ENCODE measurements around the gene CCDC85B. TPM values are rescaled to one million over a fixed set of nuclear protein-coding genes. Genes with fewer than 3 reads are reported as not detected.

CCDC85B gene
- polyA plus RNA-seq, 1 donor from 2014 or later, result 28.5 TPM

DNA sequence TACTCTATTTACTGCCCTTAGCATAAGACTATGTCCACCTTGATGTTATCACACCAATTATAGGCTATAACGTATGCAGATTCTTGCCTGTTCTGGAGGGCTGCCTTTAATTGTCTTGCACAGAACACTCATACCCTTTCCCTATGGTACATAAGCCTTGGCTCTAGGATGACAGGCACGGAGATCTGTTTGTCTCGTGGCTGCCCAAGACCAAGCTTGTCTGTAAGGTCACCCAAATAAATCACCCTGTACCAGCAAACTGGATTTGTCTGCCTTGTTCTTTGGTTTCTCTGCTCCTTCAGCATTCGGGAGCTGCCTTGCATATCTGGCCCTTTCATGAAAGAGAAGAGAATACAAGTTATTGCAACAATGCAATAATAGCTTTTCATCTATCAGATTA, 47.3 kb downstream of the CCDC85B start:
- Histone ChIP-seq H3F3A (ENCODE audit: insufficient read depth, low read length, poor library complexity, severe bottlenecking) (no peaks in the 10 kb centered on the region), H3K9me2 (ENCODE audit: insufficient read depth, low read length) (no peaks in the 10 kb centered on the region), H3K4me2 (ENCODE audit: low read length) (no peak overlapping the region), H3K27me3 (ENCODE audit: insufficient read depth, low read depth, low read length) (no peaks in the 10 kb centered on the region), H3K27ac (ENCODE audit: low read length) (no peak overlapping the region), H3K36me3 (ENCODE audit: insufficient read depth, low read length) (no peaks in the 10 kb centered on the region), H3K9ac (ENCODE audit: low read length) (no peak overlapping the region), H4K20me1 (ENCODE audit: insufficient read depth) (no peaks in the 10 kb centered on the region), H3K79me2 (replicated peaks; ENCODE audit: insufficient read depth, low read length) (no peaks in the 10 kb centered on the region), H3K4me3 (ENCODE audit: low read length) (no peak overlapping the region), H2AFZ (ENCODE audit: low read depth, low read length) (no peak overlapping the region), H3K9me3 (ENCODE audit: low read length) (no peaks in the 10 kb centered on the region)
- no peak for TF ChIP-seq SMC3 (conservative IDR thresholded peaks at IDR 0.05; ENCODE audit: poor library complexity)
- TF ChIP-seq TAF1 (IDR thresholded peaks at IDR 0.05; ENCODE audit: low read depth), result no peak
- TF ChIP-seq EP300 (conservative IDR thresholded peaks at IDR 0.05; ENCODE audit: poor library complexity, severe bottlenecking), result no peak
- TF ChIP-seq MXI1 (conservative IDR thresholded peaks at IDR 0.05; ENCODE audit: poor library complexity, severe bottlenecking), result no peak
- no peak for TF ChIP-seq EZH2 (IDR thresholded peaks at IDR 0.05; ENCODE audit: borderline replicate concordance, insufficient read depth, low read length, poor library complexity, severe bottlenecking)
- TF ChIP-seq, protein P1, sequence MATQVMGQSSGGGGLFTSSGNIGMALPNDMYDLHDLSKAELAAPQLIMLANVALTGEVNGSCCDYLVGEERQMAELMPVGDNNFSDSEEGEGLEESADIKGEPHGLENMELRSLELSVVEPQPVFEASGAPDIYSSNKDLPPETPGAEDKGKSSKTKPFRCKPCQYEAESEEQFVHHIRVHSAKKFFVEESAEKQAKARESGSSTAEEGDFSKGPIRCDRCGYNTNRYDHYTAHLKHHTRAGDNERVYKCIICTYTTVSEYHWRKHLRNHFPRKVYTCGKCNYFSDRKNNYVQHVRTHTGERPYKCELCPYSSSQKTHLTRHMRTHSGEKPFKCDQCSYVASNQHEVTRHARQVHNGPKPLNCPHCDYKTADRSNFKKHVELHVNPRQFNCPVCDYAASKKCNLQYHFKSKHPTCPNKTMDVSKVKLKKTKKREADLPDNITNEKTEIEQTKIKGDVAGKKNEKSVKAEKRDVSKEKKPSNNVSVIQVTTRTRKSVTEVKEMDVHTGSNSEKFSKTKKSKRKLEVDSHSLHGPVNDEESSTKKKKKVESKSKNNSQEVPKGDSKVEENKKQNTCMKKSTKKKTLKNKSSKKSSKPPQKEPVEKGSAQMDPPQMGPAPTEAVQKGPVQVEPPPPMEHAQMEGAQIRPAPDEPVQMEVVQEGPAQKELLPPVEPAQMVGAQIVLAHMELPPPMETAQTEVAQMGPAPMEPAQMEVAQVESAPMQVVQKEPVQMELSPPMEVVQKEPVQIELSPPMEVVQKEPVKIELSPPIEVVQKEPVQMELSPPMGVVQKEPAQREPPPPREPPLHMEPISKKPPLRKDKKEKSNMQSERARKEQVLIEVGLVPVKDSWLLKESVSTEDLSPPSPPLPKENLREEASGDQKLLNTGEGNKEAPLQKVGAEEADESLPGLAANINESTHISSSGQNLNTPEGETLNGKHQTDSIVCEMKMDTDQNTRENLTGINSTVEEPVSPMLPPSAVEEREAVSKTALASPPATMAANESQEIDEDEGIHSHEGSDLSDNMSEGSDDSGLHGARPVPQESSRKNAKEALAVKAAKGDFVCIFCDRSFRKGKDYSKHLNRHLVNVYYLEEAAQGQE (IDR thresholded peaks at IDR 0.05; ENCODE audit: borderline replicate concordance), result no peak
- TF ChIP-seq RAD21 (conservative IDR thresholded peaks at IDR 0.05), result no peak
- TF ChIP-seq POLR2AphosphoS5 (IDR thresholded peaks at IDR 0.05), result no peak
- TF ChIP-seq, protein P2, sequence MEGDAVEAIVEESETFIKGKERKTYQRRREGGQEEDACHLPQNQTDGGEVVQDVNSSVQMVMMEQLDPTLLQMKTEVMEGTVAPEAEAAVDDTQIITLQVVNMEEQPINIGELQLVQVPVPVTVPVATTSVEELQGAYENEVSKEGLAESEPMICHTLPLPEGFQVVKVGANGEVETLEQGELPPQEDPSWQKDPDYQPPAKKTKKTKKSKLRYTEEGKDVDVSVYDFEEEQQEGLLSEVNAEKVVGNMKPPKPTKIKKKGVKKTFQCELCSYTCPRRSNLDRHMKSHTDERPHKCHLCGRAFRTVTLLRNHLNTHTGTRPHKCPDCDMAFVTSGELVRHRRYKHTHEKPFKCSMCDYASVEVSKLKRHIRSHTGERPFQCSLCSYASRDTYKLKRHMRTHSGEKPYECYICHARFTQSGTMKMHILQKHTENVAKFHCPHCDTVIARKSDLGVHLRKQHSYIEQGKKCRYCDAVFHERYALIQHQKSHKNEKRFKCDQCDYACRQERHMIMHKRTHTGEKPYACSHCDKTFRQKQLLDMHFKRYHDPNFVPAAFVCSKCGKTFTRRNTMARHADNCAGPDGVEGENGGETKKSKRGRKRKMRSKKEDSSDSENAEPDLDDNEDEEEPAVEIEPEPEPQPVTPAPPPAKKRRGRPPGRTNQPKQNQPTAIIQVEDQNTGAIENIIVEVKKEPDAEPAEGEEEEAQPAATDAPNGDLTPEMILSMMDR (IDR thresholded peaks at IDR 0.05; ENCODE audit: poor library complexity, severe bottlenecking), result no peak

Other genes with a start within 250 kb of the CCDC85B start
- gene RELA, start 227.8 kb upstream of the CCDC85B start, polyA plus RNA-seq, result 19.3 and 19.5 TPM in 2 replicates
- 102 and 109 TPM in 2 replicates for gene KAT5, start 178.4 kb upstream of the CCDC85B start, polyA plus RNA-seq
- 38.4 and 43.8 TPM in 2 replicates for gene RNASEH2C, start 169.9 kb upstream of the CCDC85B start, polyA plus RNA-seq
- gene AP5B1, start 109.7 kb upstream of the CCDC85B start, polyA plus RNA-seq, result 0.52 and 1.3 TPM in 2 replicates
- not detected in 2 replicates for gene OVOL1, start 103.6 kb upstream of the CCDC85B start, polyA plus RNA-seq
- gene SNX32, start 56.7 kb upstream of the CCDC85B start, polyA plus RNA-seq, result 12.6 and 16.0 TPM in 2 replicates
- gene CFL1, start 32.5 kb upstream of the CCDC85B start, polyA plus RNA-seq, result 1,633 and 1,984 TPM in 2 replicates
- gene MUS81, start 30.2 kb upstream of the CCDC85B start, polyA plus RNA-seq, result 183 and 211 TPM in 2 replicates
- 0.50 and 0.67 TPM in 2 replicates for gene EFEMP2, start 17.9 kb upstream of the CCDC85B start, polyA plus RNA-seq
- not detected in 2 replicates for gene CTSW, start 10.8 kb upstream of the CCDC85B start, polyA plus RNA-seq
- 248 and 284 TPM in 2 replicates for gene FIBP, start 2.2 kb upstream of the CCDC85B start, polyA plus RNA-seq
- 0.68 TPM in 1 of 2 replicates, not detected in the other for gene FOSL1, start 9.7 kb downstream of the CCDC85B start, polyA plus RNA-seq
- gene C11orf68, start 28.4 kb downstream of the CCDC85B start, polyA plus RNA-seq, result 13.3 and 20.4 TPM in 2 replicates
- 242 and 259 TPM in 2 replicates for gene DRAP1, start 28.8 kb downstream of the CCDC85B start, polyA plus RNA-seq
- 0.34 and 0.53 TPM in 2 replicates for gene TSGA10IP, start 54.8 kb downstream of the CCDC85B start, polyA plus RNA-seq
- 34.9 and 38.4 TPM in 2 replicates for gene SART1, start 71.1 kb downstream of the CCDC85B start, polyA plus RNA-seq
- 34.9 and 35.4 TPM in 2 replicates for gene EIF1AD, start 111.5 kb downstream of the CCDC85B start, polyA plus RNA-seq
- 41.6 and 60.0 TPM in 2 replicates for gene BANF1, start 111.8 kb downstream of the CCDC85B start, polyA plus RNA-seq
- gene CST6, start 121.3 kb downstream of the CCDC85B start, polyA plus RNA-seq, result not detected in 2 replicates
- not detected in 2 replicates for gene CATSPER1, start 135.8 kb downstream of the CCDC85B start, polyA plus RNA-seq
- gene GAL3ST3, start 158.5 kb downstream of the CCDC85B start, polyA plus RNA-seq, result 16.7 and 17.2 TPM in 2 replicates
- gene SF3B2, start 161.7 kb downstream of the CCDC85B start, polyA plus RNA-seq, result 121 and 145 TPM in 2 replicates
- gene PACS1, start 179.6 kb downstream of the CCDC85B start, polyA plus RNA-seq, result 12.1 and 14.4 TPM in 2 replicates

All from neural cell (in vitro differentiated cells).